Anterior cingulate cortex (tissue), 58 donors: ENCODE measurements around the gene FHAD1.
"Not testable (repeated sequence)": the region's sequence is repeated elsewhere in the genome, so short reads cannot be mapped to it uniquely, and the experiment has no call there.

Experiments
- DNase-seq, 58 donors: peaks; one replicate each; lab custom pipeline; 2025; lab: John Stamatoyannopoulos, UW

Gene FHAD1

GRCh38 chr1:15384301-15384901 is 137.4 kb downstream of the FHAD1 start:
- peak in 55 of 58 donors; percentile 18 to 86 (median 57) for DNase-seq

GRCh38 chr1:15385420-15385819 is 138.4 kb downstream of the FHAD1 start:
- no peak for DNase-seq

- DNase-seq = peak in 54 of 58 donors; percentile 9 to 91 (median 68)
Measured at GRCh38 chr1:15386164-15386749, 139.2 kb downstream of the FHAD1 start.

DNA sequence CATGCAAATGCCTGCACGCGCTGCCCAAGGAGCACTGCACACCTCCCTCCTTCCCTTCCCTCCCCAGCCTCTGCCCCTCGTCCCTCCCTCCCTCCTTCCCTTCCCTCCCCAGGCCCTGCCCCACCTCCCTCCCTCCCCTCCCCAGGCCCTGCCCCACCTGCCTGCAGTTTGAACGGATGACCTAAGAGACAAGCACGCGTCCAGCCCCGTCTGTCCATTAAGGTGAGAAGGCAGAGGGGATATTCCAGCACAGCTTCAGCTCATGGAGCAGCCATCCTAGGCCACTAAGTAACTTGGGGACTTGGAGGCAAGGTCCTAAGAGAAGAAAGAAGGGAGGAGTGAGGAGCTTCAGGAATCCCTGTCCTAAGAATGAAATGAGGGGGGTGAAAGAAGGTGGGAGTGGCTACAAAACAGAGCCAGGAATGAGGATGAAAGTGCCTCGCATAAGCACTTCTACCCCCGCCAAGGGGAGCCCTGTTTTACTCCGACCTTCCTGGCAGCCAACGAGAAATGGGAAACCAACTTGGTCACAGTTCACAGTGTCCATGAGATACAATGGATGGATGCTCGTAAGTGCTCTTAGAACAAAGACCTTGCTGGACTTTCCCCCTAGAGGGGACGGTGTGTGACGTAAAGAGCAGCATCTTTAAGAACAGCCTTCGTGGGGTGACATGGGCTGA is 141.3 kb downstream of the FHAD1 start:
- DNase-seq = no peak

- not testable (repeated sequence) for DNase-seq
Measured at GRCh38 chr1:15389828-15390227, 142.8 kb downstream of the FHAD1 start.

DNA sequence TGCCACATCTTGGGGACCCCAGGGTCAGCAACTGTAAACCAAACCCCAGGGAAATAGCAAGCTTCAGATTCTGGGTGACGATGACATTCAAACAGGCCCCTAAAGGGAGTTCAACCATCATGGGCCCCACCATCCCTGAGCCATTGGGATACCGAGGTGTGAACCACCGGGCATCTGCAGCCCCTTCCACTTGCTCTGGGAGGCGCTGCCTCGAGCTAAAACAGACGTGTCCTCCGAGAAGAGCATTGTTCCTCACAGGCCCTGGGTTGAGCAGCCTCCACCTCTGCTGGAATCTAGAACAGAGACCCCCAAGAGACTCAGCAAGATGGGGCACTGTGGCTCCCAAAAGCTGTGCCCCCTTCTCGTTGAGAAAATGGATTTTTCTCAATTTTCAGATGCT is 143.6 kb downstream of the FHAD1 start:
- DNase-seq = no peak

DNA sequence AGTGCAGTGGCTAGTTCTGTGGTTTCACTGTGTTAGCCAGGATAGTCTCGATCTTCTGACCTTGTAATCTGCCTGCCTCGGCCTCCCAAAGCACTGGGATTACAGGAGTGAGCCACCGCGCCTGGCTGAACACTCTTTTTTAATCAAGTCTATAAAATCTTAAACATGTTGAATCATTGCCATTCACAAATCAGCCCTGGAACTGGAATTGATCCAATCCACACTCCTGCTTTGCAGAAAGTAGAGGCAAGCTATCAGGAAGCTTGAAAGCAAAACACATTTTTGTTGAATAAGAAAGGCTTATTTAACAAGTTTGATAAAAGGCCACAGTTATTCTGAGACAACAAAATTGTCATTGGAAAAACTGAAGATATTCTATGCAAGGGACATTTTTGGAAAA is 144.3 kb downstream of the FHAD1 start:
- DNase-seq = no peak

DNA sequence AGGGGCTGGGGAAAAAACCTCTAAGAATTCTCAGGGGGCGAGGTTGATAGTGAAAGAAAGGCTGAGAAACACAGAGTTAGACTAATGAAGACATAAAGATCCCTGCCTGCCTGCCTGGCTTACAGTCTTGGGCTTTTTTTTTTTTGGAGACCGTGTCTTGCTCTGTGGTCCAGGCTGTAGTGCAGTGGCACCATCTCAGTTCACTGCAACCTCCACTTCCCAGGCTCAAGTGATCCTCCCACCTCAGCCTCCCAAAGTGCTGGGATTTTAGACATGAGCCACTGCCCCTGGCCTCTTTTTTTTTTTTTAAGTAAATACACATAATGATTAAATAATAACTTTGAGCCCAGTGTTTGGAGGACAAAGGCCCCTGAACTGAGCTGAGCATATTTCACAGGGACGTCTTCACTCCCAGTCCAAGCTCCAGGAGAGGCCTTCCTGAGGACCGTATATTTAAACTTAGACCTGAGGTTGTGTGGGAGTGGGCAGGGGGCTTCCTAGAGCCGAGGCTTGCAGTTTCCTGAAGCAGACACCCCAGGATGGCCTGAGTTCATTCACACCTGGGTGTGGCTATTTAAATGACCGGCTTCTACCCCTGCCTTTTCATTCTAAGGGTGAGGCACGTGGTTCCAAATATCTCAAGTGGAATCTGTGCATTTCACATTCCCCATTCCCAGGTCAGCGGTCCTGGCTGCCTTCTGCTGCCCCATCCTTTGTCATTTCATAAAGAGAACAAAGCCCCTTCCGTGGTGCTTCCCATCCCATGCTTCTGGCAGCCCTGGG is 146.6 kb downstream of the FHAD1 start:
- no peak for DNase-seq

GRCh38 chr1:15394258-15394690 is 147.3 kb downstream of the FHAD1 start:
- DNase-seq = no peak

DNA sequence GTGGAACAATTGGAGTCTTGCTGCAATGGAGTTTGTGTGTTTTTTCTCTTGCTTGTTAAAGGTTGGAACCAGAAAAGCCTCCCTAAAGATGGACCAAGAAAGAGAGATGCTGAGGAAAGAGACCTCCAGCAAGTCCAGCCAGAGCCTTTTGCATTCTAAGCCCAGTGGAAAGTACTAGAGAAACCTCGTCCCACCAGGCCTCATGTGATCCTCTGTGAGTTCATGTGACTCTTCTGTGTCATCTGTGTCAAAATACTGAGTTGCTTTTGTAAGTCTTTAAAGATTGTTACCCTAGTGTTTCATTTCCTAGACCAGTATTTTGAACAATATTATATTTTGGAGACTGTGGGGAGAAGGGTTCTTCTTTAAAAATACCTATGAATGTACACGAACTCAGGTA is 150.2 kb downstream of the FHAD1 start:
- no peak for DNase-seq

GRCh38 chr1:15399710-15400109 is 152.7 kb downstream of the FHAD1 start:
- no peak for DNase-seq

GRCh38 chr1:15400627-15401026 is 153.6 kb downstream of the FHAD1 start:
- no peak for DNase-seq

DNA sequence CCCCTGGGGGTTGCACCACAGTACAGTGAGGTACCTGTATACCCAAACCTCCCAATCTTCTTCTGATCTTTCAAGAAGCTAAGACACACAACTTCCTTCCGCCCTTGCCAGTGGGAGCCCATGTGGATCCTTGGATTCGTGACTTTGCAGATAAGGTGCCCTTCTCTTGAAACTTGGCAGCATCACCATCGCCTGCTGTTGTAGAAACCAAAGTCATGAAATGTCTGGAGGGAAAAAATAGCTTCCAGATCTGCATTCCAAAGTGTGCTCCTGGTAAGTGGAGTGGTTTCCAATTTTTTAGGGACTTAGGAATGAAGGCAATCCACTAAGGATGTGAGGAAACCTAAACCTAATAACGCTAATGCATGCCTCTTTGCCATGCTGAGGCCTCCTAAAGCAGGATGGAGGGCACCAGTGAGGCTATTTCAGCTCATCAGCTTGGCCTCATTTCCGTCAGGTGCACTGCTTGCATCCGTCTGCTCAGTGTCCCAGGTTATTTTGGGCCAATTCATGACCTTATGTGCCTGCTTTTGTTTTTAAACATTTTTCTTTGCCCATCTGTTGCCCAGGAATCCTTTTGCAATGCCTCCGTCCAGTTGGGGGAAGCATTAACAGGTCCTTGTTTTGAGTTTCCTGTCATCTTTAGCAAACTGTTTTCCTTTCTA is 154.5 kb downstream of the FHAD1 start:
- peak in 12 of 58 donors; percentile 7 to 43 (median 32) for DNase-seq

- no peak for DNase-seq
Measured at GRCh38 chr1:15402809-15403450, 155.9 kb downstream of the FHAD1 start.

DNA sequence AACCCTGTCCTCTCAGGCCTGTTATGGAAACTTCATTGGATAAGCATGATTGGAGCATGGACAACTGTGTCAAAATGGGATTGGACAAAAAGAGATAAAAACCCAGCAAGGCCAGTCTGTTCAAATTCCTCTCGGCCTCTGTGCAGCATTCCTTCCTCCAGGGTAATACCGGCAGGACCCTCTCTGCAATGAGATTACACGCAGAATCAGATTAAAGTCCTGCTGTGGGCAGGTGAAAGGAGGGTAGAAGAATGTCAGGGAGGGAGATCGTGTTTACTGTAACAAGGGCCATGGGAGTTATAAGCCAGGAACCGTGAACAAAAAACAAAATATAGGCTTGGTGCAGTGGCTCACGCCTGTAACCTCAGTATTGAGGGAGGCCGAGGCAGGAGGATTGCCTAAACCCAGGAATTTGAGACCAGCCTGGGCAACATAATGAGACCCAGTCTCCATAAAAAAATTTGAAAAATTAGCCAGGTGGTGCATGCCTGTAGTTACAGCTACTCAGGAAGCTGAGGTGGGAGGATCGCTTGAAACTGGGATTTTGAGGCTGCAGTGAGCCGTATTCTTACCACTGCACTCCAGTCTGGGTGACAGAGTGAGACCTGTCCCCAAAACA is 157.0 kb downstream of the FHAD1 start:
- no peak for DNase-seq

DNA sequence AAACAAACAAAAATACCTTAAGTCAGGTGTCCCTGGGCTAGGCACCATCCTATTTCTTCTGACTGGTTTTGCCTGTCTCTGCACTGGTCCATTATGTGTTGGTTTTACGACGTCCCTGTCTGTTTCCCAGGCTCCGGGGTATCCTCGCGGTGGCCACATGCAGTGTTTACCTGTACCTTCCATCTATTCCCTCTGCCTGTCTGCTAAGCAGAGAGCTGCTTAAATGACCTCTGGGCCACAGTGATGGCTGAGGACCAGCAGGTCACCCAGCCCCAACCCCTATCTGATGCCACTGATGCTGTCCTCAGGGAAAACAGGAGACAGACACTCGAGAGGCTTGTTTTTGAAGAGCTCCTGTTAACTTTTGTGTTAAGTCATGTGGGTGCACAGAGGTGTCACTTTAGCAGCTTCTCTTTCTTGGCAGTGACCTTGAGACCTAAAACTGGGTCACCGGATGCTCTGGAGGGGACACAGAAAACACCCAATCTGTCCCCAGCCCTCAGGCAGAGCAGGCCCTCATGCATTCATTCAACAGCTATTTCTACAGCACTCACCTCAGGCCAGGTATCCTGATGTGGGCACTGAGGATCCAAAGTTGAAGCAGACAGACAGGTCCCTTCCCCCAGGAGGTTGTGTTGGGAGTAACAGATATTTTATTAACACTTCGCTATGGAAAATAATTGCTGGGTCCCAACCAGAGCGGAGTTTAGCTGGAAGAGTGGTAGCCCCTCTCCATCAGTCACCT is 158.3 kb downstream of the FHAD1 start:
- DNase-seq = no peak

- peak in 8 of 58 donors; percentile 18 to 53 (median 34) for DNase-seq
Measured at GRCh38 chr1:15406614-15407559, 159.9 kb downstream of the FHAD1 start.

DNA sequence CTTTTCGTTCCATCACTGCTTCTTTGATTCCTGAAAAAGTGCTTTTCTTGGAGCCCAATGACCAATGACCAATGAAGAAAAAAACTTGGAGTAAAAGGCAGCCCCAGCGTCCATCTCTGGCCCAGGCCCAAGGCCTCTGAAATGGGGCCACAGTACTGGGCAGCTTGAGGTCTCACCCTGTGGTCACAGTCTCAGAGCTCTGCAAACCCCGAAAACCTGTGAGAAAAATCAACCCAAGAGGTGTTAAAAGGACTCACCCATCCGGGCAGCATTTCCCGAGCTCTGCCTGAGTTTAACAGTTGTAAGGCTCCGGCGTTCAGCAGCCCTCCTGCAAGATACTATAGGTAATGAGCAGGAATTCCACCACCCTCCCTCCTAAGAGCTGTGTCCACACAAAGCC is 160.6 kb downstream of the FHAD1 start:
- peak in 1 of 58 donors; percentile 36 for DNase-seq
